NCI-H146 treated with DMSO at 0.1 percent for 48 hours (cell line): ENCODE results near the gene CAMK1D.
A peak's percentile ranks its signal among the peaks of the same experiment; 100 is the strongest.

Source experiments
- DNase-seq: peaks from one replicate; lab custom pipeline; 2025; ENCODE audit not compliant: unreplicated experiment; lab: John Stamatoyannopoulos, UW

CAMK1D gene

DNA sequence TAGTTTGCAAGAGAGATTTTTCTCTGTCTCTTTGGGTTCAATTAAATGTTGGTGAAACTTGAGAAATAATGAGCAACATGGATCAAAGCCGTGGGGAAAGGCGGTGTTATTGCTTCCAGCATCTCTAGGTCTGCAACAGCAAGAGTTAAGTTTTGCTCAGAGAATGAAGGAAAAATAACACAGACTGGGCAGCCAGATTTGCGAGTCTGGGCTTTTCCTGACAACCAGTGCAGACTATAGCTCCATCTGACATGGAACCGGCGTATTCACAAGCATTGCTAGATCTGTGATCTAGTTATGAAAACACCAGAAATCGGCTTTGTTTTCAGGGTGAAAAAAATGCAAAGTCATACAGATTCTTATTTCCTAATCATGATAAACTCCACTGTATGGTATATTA lies 110.4 kb downstream of the CAMK1D start:
- DNase-seq: no peak

DNA sequence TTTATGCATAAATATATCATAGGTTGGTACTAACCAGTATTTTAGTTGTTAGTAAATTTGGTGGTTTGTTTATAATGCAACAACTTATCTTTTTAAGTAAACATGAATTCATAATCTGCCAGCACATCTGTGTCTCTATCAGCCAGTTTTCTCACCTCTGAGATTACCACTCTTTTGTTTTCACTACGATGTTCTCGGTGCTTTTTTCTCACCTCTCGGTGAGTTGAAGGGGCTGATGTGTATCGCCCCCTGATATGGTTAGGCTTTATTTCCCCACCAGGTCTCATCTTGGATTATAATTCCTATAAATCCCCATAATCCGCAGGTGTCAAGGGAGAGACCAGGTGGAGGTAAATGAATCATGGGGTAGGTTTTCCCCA lies 114.1 kb downstream of the CAMK1D start:
- no peak for DNase-seq

DNA sequence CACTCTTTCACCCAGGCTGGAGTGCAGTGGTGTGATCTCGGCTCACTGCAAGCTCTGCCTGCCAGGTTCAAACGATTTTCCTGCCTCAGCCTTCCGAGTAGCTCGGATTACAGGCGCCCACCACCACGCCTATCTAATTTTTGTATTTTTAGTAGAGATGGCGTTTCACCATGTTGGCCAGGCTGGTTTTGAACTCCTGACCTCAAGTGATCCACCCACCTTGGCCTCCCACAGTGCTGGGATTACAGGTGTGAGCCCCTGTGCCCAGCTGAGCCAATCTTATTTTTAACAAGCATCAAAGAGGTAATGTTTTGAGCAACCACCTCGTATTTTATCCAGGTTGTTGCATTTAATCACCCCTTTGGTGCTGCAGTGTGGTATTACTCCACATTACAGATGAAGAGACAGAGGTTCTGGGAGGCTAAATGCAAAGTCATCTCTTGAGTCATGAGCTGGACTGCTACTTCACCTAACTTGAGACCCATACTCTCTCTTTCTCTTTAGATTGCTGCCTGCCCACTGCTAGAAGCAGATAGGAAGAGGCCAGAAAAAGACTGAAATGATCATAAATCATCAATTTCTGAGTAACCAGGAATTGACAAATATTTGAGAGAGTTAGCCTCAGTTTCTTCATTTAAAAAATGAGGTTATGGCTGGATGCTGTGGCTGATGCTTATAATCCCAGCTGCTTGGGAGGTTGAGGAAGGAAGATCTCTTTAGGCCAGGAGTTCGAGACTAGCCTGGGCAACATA lies 116.2 kb downstream of the CAMK1D start:
- DNase-seq: no peak

DNA sequence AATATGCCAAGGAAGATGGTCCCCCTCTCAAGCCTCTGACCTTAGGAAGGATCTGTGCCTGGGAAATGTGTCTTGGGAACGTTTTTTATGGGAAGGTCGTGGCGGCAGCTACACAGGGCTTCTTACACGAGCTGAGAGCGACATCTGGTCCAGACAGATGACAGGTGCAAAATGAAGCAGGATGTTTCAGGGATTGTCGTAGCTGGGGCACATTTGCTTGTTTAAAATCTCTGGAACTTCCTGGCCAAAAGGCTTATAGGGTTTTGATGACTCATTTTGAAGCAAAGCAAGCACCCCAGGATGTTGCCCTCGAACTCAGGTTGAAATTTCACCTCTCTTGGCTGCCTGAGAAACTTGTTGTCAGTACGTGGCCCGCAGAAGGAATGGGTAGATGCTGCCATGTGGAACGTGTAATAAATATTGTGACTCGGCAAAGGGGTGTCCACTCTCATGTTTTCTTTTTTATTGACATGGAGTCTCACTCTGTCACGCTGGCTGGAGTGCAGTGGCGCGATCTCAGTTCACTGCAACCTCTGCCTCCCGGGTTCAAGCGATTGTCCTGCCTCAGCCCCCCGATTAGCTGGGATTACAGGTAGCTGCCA lies 117.5 kb downstream of the CAMK1D start:
- peak; percentile 66 for DNase-seq

DNA sequence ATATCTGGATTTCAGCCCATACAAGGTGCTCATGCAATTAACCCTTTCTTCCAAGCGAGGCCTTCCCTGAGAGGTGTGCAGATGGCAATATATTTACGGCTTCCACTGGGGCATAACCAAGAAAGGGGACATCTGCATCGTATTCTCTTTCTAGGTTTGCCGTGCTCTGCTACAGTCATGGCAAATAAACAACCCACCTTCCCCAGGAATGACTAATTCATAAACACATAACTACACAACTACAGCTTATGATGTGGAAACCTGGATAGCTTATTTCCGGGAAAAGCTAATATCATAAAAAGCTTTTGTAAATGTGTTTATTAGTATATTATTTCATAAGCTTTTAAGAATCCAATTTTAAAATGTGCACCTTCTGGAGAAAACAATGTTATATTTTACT lies 120.0 kb downstream of the CAMK1D start:
- DNase-seq: no peak

DNA sequence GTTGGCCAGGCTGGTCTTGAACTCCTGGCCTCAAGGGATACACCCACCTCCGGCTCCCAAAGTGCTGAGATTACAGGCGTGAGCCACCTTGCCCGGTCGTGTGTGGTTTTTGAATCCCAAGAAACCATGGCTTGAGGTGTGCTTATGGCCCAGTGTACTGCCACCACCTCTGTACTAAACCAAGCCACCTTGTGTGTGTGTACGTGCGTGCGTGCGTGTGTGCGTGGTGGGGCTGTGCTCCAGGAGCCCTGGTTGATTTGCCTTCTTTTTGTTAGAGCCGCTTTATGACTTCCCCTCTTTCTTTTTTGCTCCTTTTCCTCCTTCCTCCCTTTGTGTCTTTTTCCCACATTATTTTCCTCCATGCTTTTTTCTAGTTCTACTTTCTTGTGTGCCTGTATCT lies 121.4 kb downstream of the CAMK1D start:
- DNase-seq: no peak

DNA sequence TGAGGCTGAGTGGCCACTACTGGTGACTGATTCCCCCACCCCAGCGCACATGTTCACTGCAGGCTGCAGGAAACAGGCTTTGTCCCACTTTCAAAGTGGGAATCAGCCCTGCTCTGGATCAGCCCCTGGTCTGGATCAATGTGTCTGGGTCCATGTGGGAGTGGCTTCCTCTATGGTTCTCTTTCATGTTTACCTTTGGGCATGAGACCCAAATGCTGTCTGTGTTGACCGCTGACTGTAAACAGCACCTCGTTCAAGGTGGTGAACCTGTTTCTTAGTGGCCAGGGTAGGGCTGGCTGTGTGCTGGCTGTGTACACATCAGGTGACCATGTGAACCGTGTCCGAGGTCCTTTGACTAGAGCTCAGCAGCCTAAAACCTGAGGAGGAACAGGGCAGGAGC lies 121.8 kb downstream of the CAMK1D start:
- DNase-seq: no peak

DNA sequence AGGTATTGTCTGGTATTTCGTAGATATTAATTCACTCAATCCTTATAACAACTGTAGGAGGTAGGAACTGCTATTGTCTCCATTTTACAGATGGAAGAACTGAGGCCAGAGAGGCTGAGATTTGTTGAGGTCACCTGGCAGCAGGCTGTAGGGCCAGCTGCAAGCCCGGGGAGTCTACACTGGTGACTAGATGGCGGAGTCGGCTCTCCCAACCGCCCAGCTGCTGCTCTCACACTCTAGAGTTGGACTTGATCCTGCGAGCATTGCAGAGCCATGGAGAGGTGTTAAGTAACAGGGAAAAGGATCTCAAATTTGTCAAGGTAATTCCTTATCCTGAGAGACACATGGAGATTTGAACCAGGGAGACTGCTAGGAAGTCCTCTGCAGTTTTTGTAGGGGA lies 124.1 kb downstream of the CAMK1D start:
- DNase-seq: no peak

DNA sequence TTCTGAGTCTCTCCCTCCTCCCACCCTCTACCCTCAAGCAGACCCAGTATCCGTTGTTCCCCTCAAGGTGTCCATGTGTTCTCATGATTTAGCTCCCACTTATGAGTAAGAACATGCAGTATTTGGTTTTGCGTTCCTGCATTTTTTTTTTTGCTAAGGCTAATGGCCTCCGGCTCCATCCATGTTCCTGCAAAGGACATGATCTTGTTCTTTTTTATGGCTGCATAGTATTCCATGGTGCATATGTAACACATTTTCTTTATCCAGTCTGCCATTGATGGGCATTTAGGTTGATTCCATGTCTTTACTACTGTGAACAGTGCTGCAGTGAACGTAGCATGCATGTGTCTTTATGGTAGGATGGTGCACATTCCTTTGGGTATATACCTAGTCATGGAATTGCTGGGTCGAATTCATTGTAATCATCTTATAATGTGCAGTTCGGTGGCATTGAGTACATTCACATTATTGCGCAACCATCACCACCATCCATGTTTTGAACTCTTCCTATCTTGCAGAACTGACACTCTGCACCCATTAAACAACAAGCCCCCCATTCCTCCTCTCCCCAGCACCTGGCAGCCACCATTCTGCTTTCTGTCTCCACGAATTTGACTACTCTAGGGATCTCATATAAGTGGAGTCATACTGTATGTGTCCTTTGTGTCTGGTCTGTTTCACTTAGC lies 125.5 kb downstream of the CAMK1D start:
- DNase-seq: no peak

DNA sequence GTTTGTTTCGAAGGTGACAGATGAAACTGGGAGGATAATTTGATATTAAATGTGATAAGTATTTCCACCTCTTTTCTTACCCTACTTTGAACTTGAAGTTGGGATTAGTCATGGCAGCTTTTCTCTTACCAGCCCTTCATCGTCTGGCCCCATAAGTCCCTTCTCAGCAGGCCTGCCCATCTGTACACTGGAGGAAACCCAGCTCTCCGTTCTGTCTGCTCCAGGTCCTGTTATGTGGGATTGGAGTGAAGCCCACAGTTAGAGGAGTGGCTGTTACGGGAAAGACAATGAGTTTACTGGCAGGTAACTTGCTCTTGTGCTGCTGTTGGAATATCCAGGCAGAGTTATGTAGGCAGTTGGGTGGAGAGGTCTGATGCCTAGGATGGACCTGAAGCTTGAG lies 127.3 kb downstream of the CAMK1D start:
- DNase-seq: no peak

DNA sequence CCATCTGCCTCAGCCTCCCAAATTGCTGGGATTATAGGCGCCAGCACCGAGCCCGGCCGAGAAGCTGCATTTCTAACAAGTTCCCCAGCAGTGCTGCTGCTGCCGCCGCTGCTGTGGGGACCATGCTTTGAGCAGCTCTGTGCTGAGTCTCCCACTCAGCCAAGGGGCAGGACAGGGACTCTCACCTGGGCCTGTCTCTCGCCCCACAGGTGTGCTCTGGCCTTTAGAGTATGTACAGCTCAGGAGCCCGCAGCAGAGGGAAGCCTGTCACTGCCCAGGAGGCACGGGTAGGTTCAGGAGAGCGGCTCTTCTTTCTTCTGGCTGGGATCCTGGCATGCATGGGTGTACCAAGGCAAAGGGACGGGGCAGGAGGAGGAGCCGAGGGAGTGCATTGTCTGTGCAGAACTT lies 130.1 kb downstream of the CAMK1D start:
- no peak for DNase-seq

DNA sequence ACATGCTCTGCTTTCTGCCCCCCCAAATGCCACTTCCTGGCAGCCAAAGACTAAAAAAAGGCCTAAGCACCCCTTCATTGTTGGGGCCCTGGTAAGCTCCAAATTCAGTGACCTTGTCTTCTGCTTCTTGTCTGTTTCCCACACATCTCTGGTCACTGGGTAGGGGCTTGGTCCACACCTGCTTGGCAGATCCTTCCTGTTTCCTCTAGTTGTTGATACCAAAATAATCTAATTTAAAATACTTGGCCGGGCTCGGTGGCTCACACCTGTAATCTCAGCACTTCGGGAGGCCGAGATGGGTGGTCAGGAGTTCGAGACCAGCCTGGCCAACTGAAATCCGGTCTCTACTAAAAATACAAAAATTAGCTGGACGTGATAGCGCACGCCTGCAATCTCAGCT lies 130.6 kb downstream of the CAMK1D start:
- no peak for DNase-seq

DNA sequence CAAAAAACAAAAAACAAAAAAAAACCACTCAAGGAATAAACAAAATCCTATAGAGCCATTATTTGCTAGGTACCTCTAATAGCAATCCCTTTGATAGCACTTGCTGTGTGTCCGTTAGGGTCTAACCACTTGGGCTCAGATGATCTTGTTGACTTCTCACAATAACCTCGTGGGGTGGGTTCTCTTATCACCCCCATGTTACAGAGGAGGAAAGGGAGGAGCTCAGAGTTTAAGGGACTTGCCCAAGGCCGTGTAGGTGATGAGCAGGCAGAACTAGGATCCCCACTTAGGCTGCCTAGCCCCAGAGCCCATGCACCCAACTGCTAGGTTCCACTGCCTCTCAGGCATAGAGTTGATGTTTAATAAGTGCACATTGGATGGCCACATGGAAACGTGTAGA lies 131.1 kb downstream of the CAMK1D start:
- DNase-seq: no peak

DNA sequence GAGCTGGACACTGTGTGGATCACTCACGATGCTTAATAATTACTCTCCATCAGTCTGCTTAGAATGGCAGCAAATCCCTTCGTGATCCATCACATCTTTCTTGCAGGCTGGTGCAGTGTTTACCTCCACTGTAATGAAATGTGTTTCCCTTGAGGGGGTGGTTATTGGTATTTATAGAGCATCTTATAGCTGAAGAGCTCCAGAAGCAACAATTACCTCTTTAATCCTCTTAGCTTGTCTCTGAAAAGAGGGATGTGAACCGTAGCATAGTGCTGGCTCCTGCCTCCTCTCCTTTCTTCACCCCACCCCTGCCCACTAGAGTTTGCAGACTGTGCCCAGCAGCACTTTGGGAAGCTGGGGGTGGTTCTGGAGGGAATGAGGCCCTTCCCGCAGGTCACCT lies 132.6 kb downstream of the CAMK1D start:
- no peak for DNase-seq

DNA sequence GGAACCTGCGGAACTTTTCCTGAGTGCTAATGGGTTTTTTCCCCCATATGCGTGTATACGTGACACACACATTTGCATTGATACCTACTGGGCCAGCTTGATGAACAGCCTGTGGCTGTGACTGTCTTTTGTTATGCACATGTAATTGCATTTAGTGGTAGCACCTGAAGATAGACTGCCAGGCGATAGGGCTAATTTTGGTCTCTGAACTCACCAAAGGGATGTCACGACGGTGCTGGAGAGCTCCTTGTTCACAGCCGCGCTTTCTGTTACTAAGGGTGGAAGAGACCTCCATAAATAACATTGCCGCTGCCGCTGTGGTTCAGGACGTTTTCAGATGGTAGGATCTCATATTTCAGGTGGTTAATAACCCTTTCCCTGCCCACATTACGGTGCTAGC lies 133.2 kb downstream of the CAMK1D start:
- DNase-seq: no peak

DNA sequence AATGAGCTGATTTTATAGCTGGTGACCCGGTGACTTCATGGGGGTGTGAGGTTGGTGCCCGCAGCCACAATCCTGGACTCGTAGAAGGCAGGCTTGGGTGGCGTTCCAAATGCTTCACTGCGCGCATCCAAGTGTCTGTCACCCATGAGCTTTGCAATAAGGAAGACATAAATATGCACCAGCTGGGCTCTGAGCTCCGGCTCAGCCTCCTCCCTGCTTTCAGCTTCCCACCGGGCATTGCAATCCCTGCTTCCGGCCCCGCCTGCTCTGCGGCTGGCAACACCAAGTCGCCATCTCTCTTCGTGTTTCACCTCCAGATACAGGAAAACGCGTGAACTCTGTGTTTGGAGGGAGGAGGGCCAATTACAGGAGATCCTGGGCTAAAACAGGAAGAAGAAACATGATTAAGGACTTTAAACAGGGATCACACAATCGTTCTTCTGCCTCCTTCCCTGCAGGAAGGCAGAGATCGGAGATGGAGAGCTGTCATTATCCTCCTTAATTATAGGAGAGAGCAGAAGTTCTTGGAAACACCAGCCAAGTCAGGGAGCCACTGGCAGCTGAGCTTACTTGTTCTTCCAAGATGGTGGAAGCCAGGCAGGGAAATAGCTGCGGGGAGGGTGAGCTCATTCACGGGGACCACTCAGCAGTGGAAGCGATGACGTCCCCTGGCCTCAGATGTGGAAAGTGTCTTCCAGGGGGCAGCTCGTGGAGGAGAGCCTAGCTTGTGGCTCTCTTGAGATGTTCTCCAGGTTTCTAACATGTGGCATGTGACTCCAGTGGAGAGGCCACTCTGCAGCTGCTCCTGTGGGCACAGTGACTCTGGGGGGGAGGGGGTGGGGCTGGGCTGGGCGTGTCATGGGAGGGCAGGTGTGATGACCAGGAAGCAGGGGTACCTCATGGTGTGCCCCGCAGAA lies 134.9 kb downstream of the CAMK1D start:
- DNase-seq: peak; percentile 88

DNA sequence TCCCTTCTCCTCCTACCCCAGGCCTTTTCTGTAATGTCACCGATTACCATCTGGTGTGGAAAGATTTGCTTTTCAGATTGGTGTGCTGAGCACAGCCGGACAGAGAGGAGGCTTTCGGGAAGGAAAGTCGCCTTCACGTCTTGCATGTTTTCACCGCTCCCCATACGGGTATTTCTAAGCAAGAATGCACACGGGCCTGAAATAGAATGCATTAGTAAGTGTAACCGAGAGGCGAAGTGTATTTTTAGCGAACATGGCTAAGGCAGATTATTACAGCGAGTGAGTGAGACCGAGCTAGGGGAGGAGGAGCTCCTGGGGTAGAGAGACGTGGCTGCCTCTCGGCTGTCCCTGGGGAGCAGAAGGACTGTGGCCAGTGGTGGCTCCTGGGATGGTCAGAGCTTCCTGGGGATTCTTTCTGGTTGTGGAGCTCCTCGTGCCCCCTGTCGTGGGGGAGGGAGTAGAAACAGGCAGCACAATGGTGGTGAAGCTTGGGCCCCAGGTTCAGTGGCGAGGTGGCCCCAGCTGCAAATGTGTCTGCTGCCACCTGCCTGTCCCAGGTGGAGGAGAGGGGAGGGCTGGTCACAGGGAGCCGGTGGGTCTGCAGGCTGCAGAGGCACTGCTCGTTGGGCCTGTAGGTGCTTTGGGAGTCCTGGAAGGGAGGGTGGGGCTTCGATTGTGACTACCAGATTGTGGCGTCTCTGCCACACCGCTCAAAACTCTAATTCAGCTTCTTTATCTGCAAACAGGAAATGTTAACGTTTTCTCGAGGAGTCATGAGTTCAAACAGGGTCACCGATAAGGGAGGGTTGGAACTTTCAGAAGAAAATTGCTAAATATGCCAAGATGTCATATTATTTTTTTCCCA lies 135.8 kb downstream of the CAMK1D start:
- DNase-seq: peak; percentile 88

DNA sequence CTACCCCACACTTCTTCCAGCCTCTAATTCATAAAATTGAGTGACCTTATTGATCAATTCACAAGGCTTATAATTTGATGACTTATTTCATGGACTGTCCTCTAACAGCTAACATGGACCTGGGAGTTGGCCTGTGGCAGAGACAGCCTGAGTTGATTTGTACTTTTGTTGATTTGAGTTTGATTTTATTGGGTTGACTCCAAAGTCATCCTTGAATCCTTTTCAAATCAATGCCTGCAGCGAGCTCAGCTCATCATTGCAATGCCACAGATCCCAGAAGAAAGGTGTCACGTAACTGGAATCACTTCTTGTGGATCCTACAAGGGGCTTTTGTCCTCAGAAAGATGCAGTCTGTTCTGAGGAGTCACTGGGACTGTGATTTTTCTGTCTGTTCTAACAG lies 138.0 kb downstream of the CAMK1D start:
- no peak for DNase-seq

DNA sequence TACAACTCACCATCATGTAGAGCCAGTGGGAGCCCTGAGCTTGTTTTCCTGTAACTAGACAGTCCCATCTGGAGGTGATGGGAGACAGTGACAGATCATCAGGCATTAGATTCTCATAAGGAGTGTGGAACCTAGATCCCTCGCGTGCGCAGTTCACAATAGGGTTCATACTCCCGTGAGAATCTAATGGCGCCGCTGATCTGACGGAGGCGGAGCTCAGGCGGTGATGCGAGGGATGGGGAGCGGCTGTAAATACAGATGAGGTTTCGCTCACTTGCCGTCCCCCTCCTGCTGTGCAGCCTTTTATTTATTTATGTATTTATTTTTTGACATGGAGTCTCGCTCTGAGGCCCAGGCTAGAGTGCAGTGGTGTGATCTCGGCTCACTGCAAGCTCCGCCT lies 139.3 kb downstream of the CAMK1D start:
- no peak for DNase-seq

DNA sequence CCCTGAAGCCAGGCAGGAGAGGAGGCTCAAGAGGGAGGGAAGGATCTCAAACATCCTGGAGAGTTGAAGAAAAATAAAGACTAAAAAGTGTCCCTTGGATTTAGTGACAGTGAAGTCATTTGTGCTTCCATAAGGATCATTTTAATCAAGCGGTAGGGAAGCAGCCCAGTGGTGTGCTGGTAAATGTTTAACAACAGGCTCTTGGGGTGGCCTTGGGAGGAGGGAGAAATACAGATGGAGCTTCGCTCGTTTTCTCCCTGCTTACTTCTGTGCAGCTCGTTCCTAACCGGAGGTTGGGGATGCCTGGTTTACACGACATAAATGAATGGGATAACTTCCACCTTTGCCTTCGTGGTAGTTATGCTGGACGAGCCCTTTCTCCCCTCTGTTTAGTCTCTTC lies 140.0 kb downstream of the CAMK1D start:
- no peak for DNase-seq

DNA sequence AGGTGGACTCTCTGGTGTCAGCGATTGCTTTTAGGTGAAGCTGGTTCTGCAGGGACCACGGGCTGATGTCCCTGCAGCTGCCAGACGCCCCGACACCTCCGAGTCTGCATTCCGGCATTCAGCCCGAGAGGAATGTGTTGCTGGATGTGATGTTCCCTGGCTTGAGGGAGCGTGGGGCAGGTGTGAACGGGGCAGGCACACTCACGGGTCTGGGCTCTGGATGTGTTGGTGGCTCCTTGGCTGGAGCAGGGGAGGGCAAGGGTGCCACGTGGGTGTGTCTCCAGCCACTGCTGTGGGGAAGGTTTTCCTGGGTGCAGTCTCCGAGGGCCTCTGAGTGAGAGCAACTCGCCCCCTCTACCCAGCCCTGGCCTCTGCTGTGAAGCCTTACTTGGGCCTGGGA lies 140.5 kb downstream of the CAMK1D start:
- no peak for DNase-seq
